Prostate gland (tissue), 2 donors: ENCODE measurements around the gene HES3. TPM values are rescaled to one million over a fixed set of nuclear protein-coding genes. Genes with fewer than 3 reads are reported as not detected.

Experiments
- DNase-seq: peaks from one replicate; pipeline ENCODE4 v3.0.0-alpha.2; 2019; ENCODE audit warnings: low spot score
- H3K27ac ChIP-seq, 2 donors: fragments of 200-600 bp; sonication (generic); 2 replicates each; pipeline ENCODE4 v1.5.1; 2017 to 2019
- H3K27me3 ChIP-seq: fragments of 200-600 bp; sonication (generic); replicated peaks from 2 replicates; pipeline ENCODE4 v1.5.1; 2019; ENCODE audit not compliant: insufficient read depth
- H3K36me3 ChIP-seq, 2 donors: fragments of 200-600 bp; sonication (generic); 1 replicate in 1 of 2; 2 replicates in 1 of 2; pipeline versions ENCODE4 v1.5.1 to v1.8.1; 2017 to 2019
- H3K4me1 ChIP-seq: fragments of 200-600 bp; sonication (generic); replicated peaks from 2 replicates; pipeline ENCODE4 v1.5.1; 2019
- H3K4me3 ChIP-seq, 2 donors: fragments of 200-600 bp; sonication (generic); 2 replicates each; pipeline ENCODE4 v1.5.1; 2017 to 2019
- H3K9me3 ChIP-seq: fragments of 200-600 bp; sonication (generic); 2 replicates; pipeline ENCODE4 v1.5.1; 2017
- CTCF ChIP-seq, 4 experiments: fragments of 200-600 bp in 2 of 4; fragments of 450-650 bp in 2 of 4; sonication (generic) in 2 of 4; IDR thresholded peaks; 1 replicate in 3 of 4; 2 replicates in 1 of 4; pipeline ENCODE4 v1.5.1; 2016 to 2019; ENCODE audit warnings: antibody characterized with exemption in 4 of 4, mild to moderate bottlenecking in 2 of 4, moderate library complexity in 2 of 4
- POLR2A ChIP-seq: fragments of 450-650 bp; IDR thresholded peaks from one replicate; pipeline ENCODE4 v1.6.1; 2016; ENCODE audit warnings: antibody characterized with exemption, mild to moderate bottlenecking
- POLR2AphosphoS5 ChIP-seq: sonication (generic); formaldehyde crosslinking; IDR thresholded peaks from one replicate; pipeline ENCODE4 v1.6.1; 2017; ENCODE audit warnings: antibody characterized with exemption
- WGBS: methylation state at CpG from one replicate; pipeline ENCODE4 v1.1.5; 2018; 5-methylcytosine and 5-hydroxymethylcytosine counted together
- intact Hi-C: fragments of 100-400 bp; cut with DNase I; formaldehyde crosslinking; loops from one replicate; pipeline ENCODE4 v1.14.2; 2022
- total RNA-seq, 2 donors: library from RNA; depleted of rRNA; stranded (reverse); fragments of >200 nt; gene quantifications; one replicate each; pipeline ENCODE4 v1.1.0, GENCODE V29; 2016

Gene HES3
- total RNA-seq, 2 donors from 2014 or later, result not detected

GRCh38 chr1:6282577-6283270, 38.7 kb downstream of the HES3 start:
- Histone ChIP-seq H3K27ac (no peak overlapping the region), H3K4me1 (no peaks in the 10 kb centered on the region), H3K27me3 (no peaks in the 10 kb centered on the region), H3K36me3 (no peaks in the 10 kb centered on the region), H3K9me3 (no peaks in the 10 kb centered on the region), H3K4me3 (no peak overlapping the region)
- no peak for TF ChIP-seq POLR2AphosphoS5
- TF ChIP-seq CTCF (IDR thresholded peaks at IDR 0.05), result no peak
- no peak for TF ChIP-seq POLR2A
- WGBS, result 95% methylated on average over 17 of the region's 17 CpGs
- no peak for DNase-seq
- intact Hi-C loops, result no loop called here

GRCh38 chr1:6285336-6285735, 41.4 kb downstream of the HES3 start:
- 96% methylated on average over 8 of the region's 11 CpGs for WGBS
- Histone ChIP-seq H3K36me3 (no peaks in the 10 kb centered on the region), H3K4me1 (no peaks in the 10 kb centered on the region), H3K9me3 (no peaks in the 10 kb centered on the region), H3K27ac (no peak overlapping the region), H3K4me3 (no peak overlapping the region), H3K27me3 (no peaks in the 10 kb centered on the region)
- DNase-seq, result no peak
- TF ChIP-seq POLR2A, result no peak
- TF ChIP-seq CTCF (IDR thresholded peaks at IDR 0.05), result no peak
- no peak for TF ChIP-seq POLR2AphosphoS5
- intact Hi-C loops, result no loop called here

GRCh38 chr1:6286266-6286665, 42.3 kb downstream of the HES3 start:
- WGBS, result 95% methylated on average over 8 of the region's 8 CpGs
- TF ChIP-seq POLR2A (no peak), POLR2AphosphoS5 (no peak), CTCF (IDR thresholded peaks at IDR 0.05) (no peak)
- intact Hi-C loops, result no loop called here
- no peaks in the 10 kb centered on the region for H3K9me3 ChIP-seq
- DNase-seq, result no peak
- H3K27me3 ChIP-seq, result no peaks in the 10 kb centered on the region
- H3K4me3 ChIP-seq, result no peak overlapping the region
- H3K36me3 ChIP-seq, result no peaks in the 10 kb centered on the region
- no peaks in the 10 kb centered on the region for H3K4me1 ChIP-seq
- no peak overlapping the region for H3K27ac ChIP-seq

GRCh38 chr1:6287029-6287428, 43.0 kb downstream of the HES3 start:
- 79% methylated on average over 13 of the region's 13 CpGs for WGBS
- TF ChIP-seq POLR2AphosphoS5 (no peak), CTCF (IDR thresholded peaks at IDR 0.05) (no peak), POLR2A (no peak)
- Histone ChIP-seq H3K36me3 (no peaks in the 10 kb centered on the region), H3K27me3 (no peaks in the 10 kb centered on the region), H3K9me3 (no peaks in the 10 kb centered on the region), H3K27ac (no peak overlapping the region), H3K4me3 (no peak overlapping the region), H3K4me1 (no peaks in the 10 kb centered on the region)
- DNase-seq, result no peak
- intact Hi-C loops, result no loop called here

GRCh38 chr1:6287431-6287886, 43.5 kb downstream of the HES3 start:
- Histone ChIP-seq H3K27ac (no peak overlapping the region), H3K4me3 (no peak overlapping the region), H3K9me3 (no peaks in the 10 kb centered on the region), H3K27me3 (no peaks in the 10 kb centered on the region), H3K4me1 (no peaks in the 10 kb centered on the region), H3K36me3 (no peaks in the 10 kb centered on the region)
- TF ChIP-seq POLR2AphosphoS5 (no peak), CTCF (IDR thresholded peaks at IDR 0.05) (no peak), POLR2A (no peak)
- intact Hi-C loops, result no loop called here
- no peak for DNase-seq
- WGBS, result 25% methylated on average over 10 of the region's 10 CpGs
